Measurements from ENCODE around the gene PTPRK.
"Not testable (repeated sequence)": the region's sequence is repeated elsewhere in the genome, so short reads cannot be mapped to it uniquely, and the experiment has no call there.

Gene PTPRK

GRCh38 chr6:127997496-127998164 is 522.8 kb downstream of the PTPRK start:
- DNase-seq (ENCODE audit: insufficient read length, low spot score) = no peak
- no peak for TF ChIP-seq CTCF (IDR thresholded peaks at IDR 0.05; ENCODE audit: insufficient read depth, missing control alignments)
- FAIRE-seq = no peak

GRCh38 chr6:127996925-127997324 is 523.5 kb downstream of the PTPRK start:
- TF ChIP-seq CTCF (IDR thresholded peaks at IDR 0.05; ENCODE audit: insufficient read depth, missing control alignments) = no peak
- DNase-seq (ENCODE audit: insufficient read length, low spot score) (no peak), FAIRE-seq (no peak)

- DNase-seq (ENCODE audit: insufficient read length, low spot score) = no peak
Measured at GRCh38 chr6:127992144-127992543, 528.3 kb downstream of the PTPRK start.

GRCh38 chr6:127990074-127990473 is 530.3 kb downstream of the PTPRK start:
- FAIRE-seq = no peak
- TF ChIP-seq CTCF (IDR thresholded peaks at IDR 0.05; ENCODE audit: insufficient read depth, missing control alignments) = no peak
- no peak for DNase-seq (ENCODE audit: insufficient read length, low spot score)

More at GRCh38 chr6:127992144-127992543, 528.3 kb downstream of the PTPRK start:
- FAIRE-seq = no peak
- TF ChIP-seq CTCF (IDR thresholded peaks at IDR 0.05; ENCODE audit: insufficient read depth, missing control alignments) = no peak

- FAIRE-seq (no peak), DNase-seq (ENCODE audit: insufficient read length, low spot score) (no peak)
- no peak for TF ChIP-seq CTCF (IDR thresholded peaks at IDR 0.05; ENCODE audit: insufficient read depth, missing control alignments)
Measured at GRCh38 chr6:127980996-127981395, 539.4 kb downstream of the PTPRK start.

- not testable (repeated sequence) for FAIRE-seq; DNase-seq (ENCODE audit: insufficient read length, low spot score)
Measured at GRCh38 chr6:127978185-127978584, 542.2 kb downstream of the PTPRK start.

- no peak for FAIRE-seq
- DNase-seq (ENCODE audit: insufficient read length, low spot score) = no peak
- TF ChIP-seq CTCF (IDR thresholded peaks at IDR 0.05; ENCODE audit: insufficient read depth, missing control alignments) = no peak
Measured at GRCh38 chr6:127976796-127977195, 543.6 kb downstream of the PTPRK start.

GRCh38 chr6:127976111-127976510 is 544.3 kb downstream of the PTPRK start:
- no peak for FAIRE-seq
- no peak for TF ChIP-seq CTCF (IDR thresholded peaks at IDR 0.05; ENCODE audit: insufficient read depth, missing control alignments)
- DNase-seq (ENCODE audit: insufficient read length, low spot score) = no peak
